NCI-H345 treated with DMSO at 0.1 percent for 48 hours (cell line): ENCODE results near the gene NEO1.
A peak's percentile ranks its signal among the peaks of the same experiment; 100 is the strongest.

Source experiments
- DNase-seq: peaks from one replicate; lab custom pipeline; 2025; ENCODE audit not compliant: unreplicated experiment; lab: John Stamatoyannopoulos, UW

NEO1 gene

DNA sequence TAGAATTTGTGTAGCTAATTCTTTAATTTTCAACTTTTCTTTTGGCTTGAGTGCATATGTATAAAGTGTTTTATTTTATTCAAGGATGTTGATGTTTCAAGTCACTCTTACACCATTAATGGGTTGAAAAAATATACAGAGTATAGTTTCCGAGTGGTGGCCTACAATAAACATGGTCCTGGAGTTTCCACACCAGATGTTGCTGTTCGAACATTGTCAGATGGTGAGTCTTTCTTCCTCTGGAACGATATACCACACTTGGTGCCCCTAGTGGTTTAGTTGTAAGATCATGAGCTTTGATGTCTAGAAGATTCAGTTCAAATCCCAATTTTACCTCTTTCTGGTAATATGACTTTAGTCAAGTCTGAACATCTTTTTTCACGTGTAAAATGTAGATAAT is 197.2 kb downstream of the NEO1 start:
- no peak for DNase-seq

DNA sequence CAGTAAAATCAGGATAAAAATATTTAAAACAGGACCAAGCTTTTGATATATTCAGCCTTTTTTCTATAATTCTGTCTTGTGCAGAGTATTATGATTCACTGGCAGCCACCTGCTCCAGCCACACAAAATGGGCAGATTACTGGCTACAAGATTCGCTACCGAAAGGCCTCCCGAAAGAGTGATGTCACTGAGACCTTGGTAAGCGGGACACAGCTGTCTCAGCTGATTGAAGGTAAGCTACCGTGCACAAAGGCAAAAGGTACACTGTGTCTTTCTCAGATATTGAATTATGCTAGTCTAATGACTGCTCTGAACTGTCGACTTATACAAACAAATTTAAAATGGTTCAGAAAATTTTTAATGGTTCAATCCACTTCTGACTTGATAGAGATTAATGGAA is 202.3 kb downstream of the NEO1 start:
- no peak for DNase-seq

DNA sequence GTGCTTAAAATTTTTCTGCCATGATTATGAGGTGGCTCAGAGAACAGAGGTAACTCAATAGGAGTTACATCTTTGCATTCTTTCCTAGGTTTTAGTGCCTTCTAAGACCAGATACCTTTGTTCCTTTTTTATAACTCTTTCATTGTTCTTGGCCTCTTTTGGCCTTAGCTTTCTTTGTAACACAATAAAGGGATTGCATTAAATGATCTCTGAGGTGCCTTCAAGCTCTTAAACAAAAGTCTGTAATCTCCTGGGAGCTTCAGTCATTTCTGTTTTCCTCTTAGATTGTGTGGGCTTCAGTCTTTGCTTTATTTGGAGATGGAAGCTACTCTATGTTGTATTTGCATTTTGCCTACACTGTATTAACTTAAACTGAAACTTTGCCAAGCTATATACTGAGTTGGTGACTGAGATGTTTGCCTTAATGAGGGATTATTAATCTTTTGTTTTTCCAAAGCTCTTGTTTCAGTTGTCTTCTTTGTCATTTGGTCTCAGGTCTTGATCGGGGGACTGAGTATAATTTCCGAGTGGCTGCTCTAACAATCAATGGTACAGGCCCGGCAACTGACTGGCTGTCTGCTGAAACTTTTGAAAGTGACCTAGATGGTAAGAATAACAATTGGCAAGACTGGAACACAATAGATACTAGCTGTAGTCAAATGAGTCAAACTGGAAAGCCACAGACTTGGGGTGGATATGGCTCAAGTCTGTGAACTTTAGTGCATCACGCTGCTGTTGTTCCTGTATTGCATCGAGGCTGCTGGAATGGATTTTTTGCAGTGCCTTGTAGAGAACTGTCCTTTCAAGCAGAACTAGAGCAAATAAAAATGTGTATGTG is 206.2 kb downstream of the NEO1 start:
- DNase-seq, result no peak

DNA sequence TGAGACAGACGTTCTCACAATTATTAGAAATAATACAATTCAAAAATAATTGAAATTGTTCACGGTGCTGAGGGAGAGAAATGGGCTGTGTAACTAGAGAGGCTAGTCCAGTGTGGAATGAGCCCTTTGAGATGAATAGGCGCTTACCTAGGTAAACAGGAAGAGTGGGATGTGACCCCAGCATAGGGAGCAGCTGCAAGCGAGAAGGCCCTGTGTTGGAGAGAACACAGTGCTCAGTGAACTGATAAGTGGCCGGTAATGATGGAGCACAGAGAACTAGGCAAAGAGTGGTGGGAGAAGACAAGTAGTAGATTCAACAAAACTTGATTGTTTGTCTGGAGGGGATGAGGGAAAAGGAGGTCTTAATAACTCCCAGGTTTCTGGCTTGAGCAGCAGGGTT is 212.6 kb downstream of the NEO1 start:
- DNase-seq, result no peak

DNA sequence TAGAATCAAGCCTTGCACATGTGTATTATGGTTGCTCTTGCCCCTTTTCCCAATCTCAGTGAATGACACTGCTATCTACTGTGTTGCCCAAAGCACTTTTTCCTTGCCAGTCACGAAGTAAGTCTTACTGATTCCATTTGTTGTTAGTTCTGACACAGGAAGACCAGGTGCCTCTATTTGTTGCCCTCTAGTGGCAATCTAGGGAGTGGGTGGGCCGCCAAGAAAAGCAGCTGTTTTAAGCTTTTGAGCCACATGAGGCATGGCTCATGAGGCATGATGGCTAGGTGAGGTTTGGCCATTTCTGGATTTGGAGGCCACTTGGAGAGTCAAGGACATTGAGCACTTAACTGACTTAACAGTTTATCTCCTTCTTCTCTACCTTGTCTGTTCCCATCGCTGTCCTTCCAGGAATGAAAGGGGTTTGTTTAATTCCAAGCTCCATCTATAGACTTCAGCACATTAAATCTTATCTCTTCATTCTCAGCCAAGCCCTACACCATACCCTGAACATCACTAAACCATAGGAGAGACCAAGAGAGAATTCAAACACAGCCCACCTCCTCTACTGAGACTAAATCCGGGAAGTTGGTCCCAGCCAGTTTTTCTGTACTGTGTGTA is 213.4 kb downstream of the NEO1 start:
- no peak for DNase-seq

DNA sequence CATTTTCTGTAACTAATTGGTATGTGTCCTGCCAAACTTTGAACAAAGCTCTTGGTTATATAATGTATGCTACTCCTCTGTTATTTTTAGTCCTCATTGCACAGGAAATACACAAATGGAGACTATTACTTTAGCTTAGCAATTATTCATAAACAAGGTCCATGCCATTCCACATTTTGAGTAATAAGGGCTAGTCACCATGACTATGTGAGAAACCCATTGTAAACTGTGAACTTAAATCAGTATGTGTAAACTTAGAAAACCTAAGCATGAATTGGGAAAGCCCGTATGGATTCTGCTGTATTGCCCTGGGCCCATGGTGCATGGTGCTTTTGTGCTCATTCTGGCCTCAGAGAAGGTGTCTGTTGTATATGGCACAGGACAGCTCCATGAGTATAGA is 216.2 kb downstream of the NEO1 start:
- no peak for DNase-seq

DNA sequence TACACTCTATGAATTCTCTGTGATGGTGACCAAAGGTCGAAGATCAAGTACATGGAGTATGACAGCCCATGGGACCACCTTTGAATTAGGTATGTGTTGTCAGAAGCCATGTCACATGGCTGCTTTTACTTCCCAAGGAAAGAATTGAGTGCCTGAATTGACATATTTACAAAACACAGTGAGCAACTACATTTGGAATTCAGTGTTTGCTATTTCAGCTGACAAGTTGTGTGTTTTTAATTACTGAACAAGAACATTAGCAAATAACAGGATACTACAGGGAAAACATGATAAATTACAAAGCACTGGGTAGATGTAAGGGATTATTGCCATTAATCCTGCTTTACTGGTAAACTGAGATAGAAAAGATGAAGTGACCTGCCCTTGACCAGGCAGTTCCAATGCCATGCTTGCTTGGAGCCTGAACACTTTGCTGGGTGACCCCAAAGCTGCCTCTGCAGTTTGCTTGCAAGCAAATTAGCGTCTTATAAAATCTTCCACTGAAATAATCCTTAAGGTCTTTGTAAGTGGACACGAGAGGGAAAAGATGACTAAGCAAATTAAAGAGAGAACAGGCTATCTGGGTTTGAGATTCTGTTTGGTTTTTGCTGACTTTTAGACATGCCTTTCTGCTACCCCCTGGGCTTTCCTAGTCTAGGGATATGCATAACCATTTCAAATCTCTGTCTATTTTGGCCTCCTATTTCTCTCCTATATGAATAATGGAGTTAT is 218.3 kb downstream of the NEO1 start:
- no peak for DNase-seq

DNA sequence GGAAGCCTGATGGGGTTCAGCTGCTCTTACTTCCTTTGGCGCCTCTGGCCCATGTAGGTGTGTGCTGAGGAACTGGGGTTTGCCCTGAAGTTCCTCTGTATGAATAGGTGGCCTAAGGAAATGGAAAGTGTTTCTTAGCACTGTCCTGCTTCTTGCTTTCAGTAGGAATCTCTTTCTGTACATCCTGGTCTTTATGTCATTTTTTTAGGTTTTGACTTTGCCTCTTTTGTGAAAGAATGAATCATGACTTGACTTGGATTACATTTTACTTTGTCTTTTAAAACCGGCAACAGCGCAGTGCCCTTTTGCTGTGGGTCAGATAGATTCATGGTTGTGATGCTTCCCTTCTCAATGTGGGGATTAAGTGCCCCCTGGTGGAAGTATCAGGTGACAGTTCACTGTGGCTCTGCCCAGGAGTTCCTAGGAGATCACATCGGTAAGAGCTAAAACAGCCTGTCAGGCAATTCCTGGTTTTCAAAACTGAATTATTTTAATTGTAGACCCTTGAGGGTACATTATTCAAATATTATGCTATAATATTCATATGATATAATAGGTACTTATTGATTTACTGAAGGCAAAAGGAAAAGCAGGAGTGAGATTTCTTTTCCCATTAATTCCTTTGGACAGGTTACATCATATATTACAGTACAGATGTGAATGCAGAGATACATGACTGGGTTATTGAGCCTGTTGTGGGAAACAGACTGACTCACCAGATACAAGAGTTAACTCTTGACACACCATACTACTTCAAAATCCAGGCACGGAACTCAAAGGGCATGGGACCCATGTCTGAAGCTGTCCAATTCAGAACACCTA is 221.1 kb downstream of the NEO1 start:
- DNase-seq, result peak; percentile 7

DNA sequence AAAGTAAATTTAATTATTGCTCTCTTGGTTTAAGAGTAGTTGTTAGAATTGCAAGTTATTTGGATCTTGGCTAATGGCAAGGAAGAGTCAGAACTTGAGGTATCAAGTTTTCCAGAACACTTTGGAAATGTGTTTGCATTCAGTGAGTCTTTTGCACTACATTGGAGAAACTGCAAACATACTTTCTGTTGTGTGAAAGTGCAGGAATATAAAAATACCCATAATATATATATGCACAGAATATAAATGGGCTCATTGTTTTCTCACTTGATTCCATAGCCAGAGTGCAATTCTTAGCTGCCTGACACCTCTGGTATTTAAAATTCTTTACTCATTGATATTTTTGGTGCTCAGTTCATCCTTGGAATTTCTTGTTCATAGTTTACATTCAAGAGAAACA is 223.6 kb downstream of the NEO1 start:
- no peak for DNase-seq

DNA sequence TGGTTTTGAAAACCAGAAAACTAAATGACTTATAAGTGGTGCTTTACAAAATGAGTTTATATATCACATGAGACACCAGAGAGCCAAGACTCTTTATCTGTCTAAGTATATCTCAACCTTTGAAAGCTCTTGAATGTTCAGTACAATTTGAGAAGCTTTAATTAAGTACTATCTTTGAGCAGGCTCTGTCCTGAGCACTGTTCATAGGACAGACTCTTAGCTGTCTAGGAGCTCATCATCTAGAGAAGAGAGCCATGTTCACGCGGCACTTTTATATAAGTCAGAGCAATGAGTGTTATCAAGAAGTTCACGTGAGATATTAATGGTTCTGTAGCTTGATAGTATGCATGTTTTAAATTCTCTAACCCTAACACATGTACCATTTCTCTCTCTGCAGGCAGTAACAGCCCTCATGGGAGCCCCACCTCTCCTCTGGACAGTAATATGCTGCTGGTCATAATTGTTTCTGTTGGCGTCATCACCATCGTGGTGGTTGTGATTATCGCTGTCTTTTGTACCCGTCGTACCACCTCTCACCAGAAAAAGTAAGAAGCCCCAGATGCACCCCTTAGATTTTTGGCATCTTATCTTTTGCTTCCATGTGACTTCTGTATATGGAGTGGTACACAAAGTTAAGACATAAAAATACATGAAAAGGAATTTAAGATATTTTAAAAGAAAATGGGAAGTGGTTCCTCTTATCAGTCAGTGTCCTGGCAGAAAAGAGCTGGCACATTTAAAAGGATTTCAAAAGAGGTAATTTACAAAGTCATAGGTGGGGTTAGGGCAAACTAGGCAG is 230.5 kb downstream of the NEO1 start:
- DNase-seq, result no peak

DNA sequence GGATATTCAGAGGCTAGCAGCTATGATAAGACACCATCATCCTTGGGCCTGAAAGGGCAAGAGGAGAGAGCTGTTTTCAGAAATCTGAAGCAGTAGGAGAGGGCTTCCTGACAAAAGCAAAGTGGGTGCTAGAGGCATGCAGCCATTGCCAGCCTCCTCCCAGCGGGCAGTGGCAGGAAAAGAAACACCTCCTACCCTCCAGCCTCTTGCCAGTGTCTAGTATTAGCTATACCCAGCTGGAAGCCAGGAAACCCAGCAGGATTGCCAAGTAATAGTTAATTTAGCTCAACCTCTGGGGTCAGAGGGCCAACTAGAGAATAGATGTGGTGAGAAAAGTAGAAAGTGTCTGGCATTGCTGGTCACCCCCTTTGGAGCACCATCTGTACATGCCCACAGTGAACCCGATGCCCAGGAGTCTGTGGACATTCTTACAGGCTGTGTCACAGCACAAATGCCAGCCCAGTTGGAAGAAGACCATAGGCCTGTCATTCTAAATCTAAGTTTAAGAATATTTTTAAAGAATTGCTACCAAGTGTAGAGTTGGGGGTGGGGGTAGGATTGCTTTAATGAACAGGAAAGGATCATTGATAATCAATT is 231.2 kb downstream of the NEO1 start:
- no peak for DNase-seq

DNA sequence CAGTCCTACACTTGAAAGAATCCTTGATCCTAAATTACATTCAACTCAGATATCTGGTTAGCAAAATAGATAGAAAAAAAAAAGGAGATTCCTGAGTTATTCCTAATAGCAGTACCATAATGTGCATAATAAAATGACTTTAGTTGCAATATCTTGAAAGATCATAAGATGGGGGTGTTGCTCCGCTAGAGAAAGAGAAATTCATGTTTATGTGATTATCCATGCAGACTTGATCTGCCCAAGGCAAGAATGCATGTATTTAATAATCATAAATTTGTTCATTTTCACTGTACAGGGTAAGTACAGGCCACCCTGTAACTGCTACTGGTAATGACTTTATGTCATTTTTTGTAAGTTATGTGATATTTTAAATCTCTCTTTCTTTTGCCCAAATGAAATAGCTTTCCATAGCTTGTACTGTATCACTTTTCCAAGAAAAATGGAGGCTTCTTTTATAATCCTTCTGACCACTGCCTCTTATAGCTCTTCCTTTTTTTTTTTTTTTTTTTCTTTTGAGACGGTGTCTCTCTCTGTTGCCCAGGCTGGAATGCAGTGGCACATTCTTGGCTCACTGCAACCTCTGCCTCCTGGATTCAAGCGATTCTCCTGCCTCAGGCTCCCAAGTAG is 231.9 kb downstream of the NEO1 start:
- no peak for DNase-seq

DNA sequence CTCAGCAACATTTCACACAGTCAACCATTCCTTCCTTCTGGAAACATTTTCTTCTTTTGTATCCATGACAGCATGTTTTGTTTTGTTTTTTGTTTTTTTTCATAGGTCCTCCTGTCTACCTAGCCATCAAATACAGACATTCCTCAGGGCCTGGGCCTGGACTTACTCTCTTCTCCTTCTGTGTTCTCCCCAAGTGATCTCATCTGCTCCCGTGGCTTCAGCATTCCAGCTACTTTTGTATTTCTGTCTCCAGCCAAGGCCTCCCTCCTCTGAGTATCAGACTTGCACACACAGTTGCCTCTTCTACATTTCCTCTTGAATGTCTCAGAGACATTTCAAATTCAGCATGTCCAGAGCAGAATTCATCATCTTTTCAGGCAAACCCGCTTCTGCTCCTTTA is 234.0 kb downstream of the NEO1 start:
- no peak for DNase-seq

DNA sequence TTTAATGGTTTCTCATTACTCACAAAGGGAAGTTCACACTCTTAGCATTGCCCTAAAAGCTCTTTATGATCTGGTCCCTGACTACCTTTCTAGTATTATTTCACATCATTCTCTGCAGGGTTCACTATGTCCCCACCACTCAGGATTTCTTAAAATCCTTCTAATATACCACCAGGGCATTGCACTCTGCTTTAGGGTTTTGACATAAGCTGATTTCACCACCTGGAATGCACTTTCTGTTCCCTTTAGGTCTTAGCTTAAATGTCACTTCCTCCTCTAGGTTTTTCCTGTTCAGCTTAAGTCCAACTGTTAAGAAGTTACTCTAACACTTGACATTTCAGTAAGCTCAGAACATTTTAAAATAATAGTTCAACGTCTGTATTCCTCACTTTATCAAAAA is 234.8 kb downstream of the NEO1 start:
- DNase-seq, result no peak

DNA sequence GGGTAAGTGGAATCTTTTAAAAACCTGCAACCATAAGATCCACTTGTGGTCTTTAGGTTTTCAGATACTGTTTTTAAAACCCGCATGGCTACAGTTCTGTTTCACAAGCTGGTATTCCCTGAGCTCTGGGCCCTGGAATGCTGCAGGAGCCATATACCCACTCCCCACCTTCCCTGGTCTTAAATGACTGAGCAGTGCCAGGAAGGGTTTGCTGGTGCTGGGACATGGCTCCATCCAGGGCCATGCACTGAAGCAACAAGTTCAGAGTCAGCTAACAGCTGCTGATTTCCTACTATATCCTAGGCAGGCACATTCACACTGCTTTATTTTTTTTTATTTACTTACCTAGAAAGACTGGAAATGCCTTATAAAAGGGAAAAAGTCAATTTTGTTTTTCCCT is 239.2 kb downstream of the NEO1 start:
- DNase-seq, result no peak

DNA sequence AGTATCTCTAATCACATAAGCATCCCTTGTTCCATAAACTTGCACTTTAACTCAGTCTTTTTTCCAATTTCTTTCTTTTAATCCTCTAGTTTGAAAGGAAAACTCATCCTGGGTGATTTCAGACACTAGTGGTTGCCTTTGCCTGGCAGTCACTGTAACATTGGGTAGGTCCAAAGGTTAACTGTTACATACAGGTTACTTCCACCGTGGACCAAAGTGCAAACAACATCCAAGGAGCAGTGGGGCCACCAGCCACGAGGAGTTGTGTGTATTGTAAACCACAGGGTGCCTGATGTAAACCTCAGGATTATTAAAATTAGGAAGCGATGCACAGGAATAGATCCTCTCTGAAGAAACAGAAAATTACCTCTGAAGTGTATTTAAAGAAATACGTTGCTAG is 241.5 kb downstream of the NEO1 start:
- no peak for DNase-seq

DNA sequence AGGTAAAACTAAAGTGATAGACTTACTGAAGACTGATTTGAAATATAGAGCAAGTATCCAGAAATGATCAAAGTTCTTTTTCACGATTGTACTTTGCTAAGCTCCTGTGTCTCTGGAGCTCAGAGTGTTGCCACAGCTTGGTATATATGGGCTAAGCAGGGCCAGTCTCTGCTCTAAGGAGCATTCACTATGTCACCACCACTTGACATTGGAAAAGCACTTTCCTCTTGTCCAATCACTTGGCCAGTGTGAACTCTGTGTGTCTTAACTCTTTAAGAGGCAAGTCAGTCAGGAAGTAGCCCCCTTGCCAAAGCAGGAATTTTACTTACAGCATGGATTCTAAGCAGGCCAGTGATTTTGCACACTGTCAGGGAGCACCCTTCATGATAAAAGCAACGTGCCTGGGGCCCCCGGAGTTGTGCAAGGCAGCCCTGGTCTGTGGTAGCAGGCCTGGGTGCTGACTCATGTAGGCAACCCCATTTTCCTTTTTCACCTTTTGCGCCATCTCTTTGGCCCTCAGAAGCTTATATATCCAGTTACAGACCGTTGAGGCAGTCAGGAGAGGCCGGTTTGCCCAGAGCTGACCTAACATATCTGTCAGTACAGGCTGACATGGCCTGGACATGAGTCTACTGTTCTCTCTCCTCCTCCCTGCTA is 243.5 kb downstream of the NEO1 start:
- DNase-seq, result no peak

DNA sequence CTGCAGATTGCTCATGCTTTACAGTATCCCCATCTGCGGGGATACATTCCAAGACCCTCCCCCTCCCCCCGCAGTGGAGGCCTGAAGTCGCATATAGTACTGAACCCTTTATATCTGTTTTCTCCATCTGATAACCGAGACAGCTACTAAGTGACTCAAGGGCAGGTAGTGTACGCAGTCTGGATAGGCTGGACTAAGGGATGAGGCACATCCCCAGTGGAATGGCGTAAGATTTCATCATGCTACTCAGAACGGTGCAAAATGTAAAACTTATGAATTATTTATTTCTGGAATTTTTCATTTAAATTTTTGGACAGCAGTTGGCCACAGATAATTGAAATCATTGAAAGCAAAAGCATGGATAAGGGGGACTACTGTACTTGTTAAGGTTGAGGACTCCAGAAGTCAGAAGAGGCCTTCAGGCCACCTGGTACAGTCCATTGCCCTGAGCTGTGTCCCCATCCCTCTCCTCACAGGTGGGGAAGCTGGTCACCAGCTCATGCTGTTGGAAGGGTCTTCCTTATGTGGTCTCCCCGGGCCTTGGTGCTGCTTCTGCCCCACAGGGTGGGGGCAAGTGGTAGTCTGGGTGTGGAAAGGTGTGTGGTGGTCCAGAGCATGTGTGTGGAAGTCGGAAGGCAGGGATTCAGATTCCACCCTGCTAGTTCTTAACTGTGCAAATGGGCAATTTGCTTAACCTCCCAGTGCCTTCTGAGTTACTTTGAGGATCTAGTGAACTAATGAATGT is 244.5 kb downstream of the NEO1 start:
- DNase-seq, result no peak
